Activated CD8-positive, alpha-beta memory T cell treated with anti-CD3 and anti-CD28 coated beads, Interleukin-2, amount 50 U/mL, for 1 hour (primary cell): Measurements from ENCODE around the gene FRMPD3.

ENCODE experiments used
- DNase-seq: peaks from one replicate; pipeline ENCODE4 v3.0.0-alpha.2; 2020; ENCODE audit errors: extremely low read depth

Gene FRMPD3

DNA sequence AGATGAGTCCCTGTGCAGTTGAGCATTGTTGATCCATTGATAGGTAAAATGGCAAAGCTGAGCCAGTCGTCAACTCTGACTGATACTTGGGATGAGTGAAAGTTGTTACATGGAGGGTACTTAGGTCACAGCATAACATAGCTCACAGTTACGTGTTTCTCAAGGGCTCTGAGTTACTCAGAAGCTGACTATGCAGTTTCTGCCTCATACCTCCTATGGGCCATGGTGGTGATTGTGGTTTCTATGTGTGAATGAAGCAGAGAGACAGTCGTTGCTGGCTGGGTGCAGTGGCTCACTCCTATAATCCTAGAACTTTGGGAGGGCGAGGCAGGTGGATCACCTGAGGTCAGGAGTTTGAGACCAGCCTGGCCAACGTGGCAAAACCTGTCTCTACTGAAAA is 30.8 kb downstream of the FRMPD3 start:
- DNase-seq = no peak

DNA sequence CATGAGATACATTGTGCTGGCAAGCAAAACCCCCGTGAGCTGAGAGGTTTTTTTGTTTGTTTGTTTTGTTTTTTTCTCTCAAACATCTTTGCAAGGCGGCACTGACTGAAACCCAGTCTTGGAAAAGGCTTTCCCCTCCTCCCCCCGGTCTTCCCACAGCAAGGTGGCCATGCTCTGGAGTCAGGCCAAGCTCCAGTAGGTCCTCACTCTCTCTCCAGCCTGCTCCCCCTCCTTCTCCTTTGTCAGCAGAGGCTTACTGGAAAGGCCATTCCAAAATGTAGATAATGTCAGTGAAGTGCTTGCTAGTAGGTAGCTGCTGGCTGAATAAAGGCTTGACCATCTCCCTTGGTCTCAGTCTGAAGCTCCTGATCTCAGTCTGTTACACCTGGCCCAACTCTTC is 32.6 kb downstream of the FRMPD3 start:
- DNase-seq = no peak

DNA sequence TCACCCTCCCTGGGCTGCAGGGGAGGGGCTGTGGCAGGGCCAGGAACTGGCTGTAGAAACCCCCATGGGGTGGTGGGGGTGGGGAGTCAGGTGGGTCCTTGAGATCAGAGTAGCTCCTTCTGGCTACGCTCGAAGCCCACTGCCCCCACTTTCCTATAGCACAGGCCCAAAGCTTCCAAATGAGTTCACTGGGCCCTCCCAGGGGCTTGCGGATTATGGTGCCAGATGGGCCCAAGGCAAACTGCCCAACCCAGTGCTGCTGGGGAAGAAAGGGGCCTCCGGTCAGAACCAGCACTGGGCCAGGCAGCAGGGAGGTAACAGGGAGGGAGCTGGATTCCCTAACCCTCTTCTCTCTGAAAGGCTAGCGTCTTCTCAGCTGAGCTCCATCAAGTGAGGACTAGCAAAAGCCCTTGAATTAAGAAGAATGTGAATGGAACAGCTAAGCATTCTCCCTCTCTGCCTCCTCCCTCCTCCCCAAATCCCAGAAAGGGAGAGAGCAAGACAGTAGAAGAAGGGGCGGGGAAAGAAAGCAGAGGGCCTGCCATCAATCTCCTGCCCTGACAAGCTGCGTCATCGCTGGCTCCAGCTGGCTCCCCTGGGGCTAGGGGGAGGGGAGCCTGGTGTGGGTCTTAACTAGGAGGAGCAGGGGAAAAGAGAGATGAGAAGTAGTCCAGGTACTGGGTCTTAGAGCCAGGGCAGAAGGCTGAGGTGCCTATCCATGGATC is 34.7 kb downstream of the FRMPD3 start:
- DNase-seq = no peak

DNA sequence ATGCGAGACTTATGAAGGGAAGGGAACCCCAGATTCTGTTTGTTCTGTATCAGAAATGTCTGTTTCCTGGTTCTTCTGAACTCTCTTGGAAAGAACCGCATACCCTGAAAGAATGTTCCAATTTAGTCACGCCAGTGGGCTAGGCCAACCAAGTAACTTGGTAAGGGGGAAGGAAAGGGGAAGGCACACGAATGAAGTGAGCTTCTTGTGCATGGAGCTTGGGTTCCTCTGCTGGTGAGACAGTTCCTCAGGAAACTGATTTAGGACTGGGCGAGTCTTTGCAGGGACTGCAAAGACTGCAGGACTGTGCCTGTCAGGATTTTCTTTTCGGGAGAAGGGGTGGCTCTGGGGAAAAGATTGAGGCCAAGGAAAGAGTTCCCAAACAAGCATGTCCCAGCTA is 35.6 kb downstream of the FRMPD3 start:
- no peak for DNase-seq

DNA sequence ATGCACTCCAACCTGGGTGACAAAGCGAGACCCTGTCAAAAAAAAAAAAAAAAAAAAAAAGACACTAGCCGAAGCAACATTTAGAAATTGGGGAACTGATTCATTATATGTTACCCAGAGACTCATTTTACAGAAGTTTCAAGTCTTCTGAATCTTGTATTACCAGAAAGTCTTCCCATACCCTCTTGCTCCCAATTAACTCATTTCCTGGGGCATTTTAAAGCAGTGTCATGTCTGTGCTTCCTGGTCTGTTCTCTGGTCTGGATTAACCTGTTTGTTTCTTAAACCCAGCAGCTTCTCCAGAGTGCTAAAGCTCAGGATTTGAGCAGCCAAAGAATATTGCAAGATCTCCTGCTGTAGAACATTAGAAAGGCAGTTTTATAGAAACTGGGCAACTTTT is 43.7 kb downstream of the FRMPD3 start:
- no peak for DNase-seq

DNA sequence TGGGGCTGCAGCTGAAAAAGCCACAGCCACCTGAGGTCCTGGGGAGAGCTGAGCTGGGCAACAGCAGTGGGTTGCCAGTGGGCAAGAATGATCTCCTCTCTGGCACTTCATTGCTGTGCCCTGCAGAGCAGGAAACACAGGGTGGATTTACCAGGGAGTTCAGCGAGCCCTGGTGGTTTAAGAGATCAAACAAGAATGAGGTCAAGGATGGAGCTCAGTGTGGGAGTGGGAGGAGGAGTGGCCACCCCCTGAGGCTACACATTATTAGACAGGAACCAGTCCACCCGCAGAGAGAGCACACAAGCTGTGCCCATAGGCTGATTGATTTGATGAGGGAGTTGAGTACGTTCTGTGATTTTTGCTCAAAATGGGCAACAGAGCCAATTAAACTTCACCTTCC is 47.3 kb downstream of the FRMPD3 start:
- no peak for DNase-seq
